Body of pancreas (tissue), 4 donors: ENCODE results near the gene UQCRC1.

Experiments
- POLR2A ChIP-seq, 3 donors: fragments of 450-650 bp; IDR thresholded peaks; one replicate each; pipeline ENCODE4 v1.6.1; 2016; ENCODE audit warnings: antibody characterized with exemption in 3 of 3, mild to moderate bottlenecking in 2 of 3
- TF ChIP-seq, protein P1 (sequence below), 7 experiments: fragments of 450-650 bp in 4 of 7; fragments of 200-600 bp in 3 of 7; sonication (generic) in 3 of 7; IDR thresholded peaks; one replicate each; pipeline ENCODE4 v1.5.1; 2016 to 2019; ENCODE audit warnings: antibody characterized with exemption in 7 of 7

- TF ChIP-seq, protein P1, sequence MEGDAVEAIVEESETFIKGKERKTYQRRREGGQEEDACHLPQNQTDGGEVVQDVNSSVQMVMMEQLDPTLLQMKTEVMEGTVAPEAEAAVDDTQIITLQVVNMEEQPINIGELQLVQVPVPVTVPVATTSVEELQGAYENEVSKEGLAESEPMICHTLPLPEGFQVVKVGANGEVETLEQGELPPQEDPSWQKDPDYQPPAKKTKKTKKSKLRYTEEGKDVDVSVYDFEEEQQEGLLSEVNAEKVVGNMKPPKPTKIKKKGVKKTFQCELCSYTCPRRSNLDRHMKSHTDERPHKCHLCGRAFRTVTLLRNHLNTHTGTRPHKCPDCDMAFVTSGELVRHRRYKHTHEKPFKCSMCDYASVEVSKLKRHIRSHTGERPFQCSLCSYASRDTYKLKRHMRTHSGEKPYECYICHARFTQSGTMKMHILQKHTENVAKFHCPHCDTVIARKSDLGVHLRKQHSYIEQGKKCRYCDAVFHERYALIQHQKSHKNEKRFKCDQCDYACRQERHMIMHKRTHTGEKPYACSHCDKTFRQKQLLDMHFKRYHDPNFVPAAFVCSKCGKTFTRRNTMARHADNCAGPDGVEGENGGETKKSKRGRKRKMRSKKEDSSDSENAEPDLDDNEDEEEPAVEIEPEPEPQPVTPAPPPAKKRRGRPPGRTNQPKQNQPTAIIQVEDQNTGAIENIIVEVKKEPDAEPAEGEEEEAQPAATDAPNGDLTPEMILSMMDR (IDR thresholded peaks at IDR 0.05), result no peak
- no peak for TF ChIP-seq POLR2A (IDR thresholded peaks at IDR 0.05)
Observed at GRCh38 chr3:48569400-48569799, 40.0 kb downstream of the UQCRC1 start.
